ENCODE results near the gene TRIM41.

Gene TRIM41

GRCh38 chr5:181184845-181185216, 38.2 kb upstream of the TRIM41 start:
- peak overlapping the region; percentile 64 for H3K4me3 ChIP-seq (ENCODE audit: low read length)
- TF ChIP-seq CTCF (IDR thresholded peaks at IDR 0.05; ENCODE audit: insufficient read depth, low read depth, low read length, missing control alignments) = no peak
- DNase-seq (ENCODE audit: low read depth) = no peak

- H3K4me3 ChIP-seq (ENCODE audit: low read length) = no peak overlapping the region
- TF ChIP-seq CTCF (IDR thresholded peaks at IDR 0.05; ENCODE audit: insufficient read depth, low read depth, low read length, missing control alignments) = no peak
- DNase-seq (ENCODE audit: low read depth) = no peak
These were observed 37.5 kb upstream of the TRIM41 start for GRCh38 chr5:181185560-181185959.

GRCh38 chr5:181186022-181186421, 37.1 kb upstream of the TRIM41 start:
- no peak for TF ChIP-seq CTCF (IDR thresholded peaks at IDR 0.05; ENCODE audit: insufficient read depth, low read depth, low read length, missing control alignments)
- DNase-seq (ENCODE audit: low read depth) = no peak
- H3K4me3 ChIP-seq (ENCODE audit: low read length) = no peak overlapping the region

GRCh38 chr5:181186986-181187499, 36.0 kb upstream of the TRIM41 start:
- no peak for TF ChIP-seq CTCF (IDR thresholded peaks at IDR 0.05; ENCODE audit: insufficient read depth, low read depth, low read length, missing control alignments)
- DNase-seq (ENCODE audit: low read depth) = peak; percentile 35
- peak overlapping the region; percentile 41 for H3K4me3 ChIP-seq (ENCODE audit: low read length)

GRCh38 chr5:181187500-181188213, 35.4 kb upstream of the TRIM41 start:
- TF ChIP-seq CTCF (IDR thresholded peaks at IDR 0.05; ENCODE audit: insufficient read depth, low read depth, low read length, missing control alignments) = peak; percentile 12
- peak; percentile 74 for DNase-seq (ENCODE audit: low read depth)
- peak overlapping the region; percentile 41 for H3K4me3 ChIP-seq (ENCODE audit: low read length)

- TF ChIP-seq CTCF (IDR thresholded peaks at IDR 0.05; ENCODE audit: insufficient read depth, low read depth, low read length, missing control alignments) = no peak
- DNase-seq (ENCODE audit: low read depth) = peak; percentile 68
- H3K4me3 ChIP-seq (ENCODE audit: low read length) = peak overlapping the region; percentile 83
These were observed 34.2 kb upstream of the TRIM41 start for GRCh38 chr5:181188700-181189362.
